Stomach (tissue), 19 donors: Measurements from ENCODE around the gene ZNF415. TPM values are rescaled to one million over a fixed set of nuclear protein-coding genes. Genes with fewer than 3 reads are reported as not detected.
A peak's percentile ranks its signal among the peaks of the same experiment; 100 is the strongest.

Experiments
- DNase-seq, 2 donors: peaks; one replicate each; pipeline versions ENCODE4 v3.0.0 to v3.0.0-alpha.2; 2013 to 2019
- H3K27ac ChIP-seq, 5 donors: fragments of 200-600 bp in 4 of 5; sonication (generic) in 4 of 5; one replicate each; pipeline ENCODE4 v1.5.1; 2013 to 2019; ENCODE audit warnings: mild to moderate bottlenecking in 1 of 5, moderate library complexity in 1 of 5
- H3K27me3 ChIP-seq, 3 donors: fragments of 200-600 bp; sonication (generic); one replicate each; pipeline ENCODE4 v1.5.1; 2017 to 2019; ENCODE audit warnings: mixed run types in 1 of 3
- H3K36me3 ChIP-seq, 4 donors: fragments of 200-600 bp; sonication (generic); 1 replicate in 3 of 4; 2 replicates in 1 of 4; pipeline ENCODE4 v1.5.1; 2016 to 2019
- H3K4me1 ChIP-seq, 4 donors: fragments of 200-600 bp; sonication (generic); one replicate each; pipeline ENCODE4 v1.5.1; 2016 to 2019
- H3K4me3 ChIP-seq, 4 donors: fragments of 200-600 bp; sonication (generic) in 3 of 4; one replicate each; pipeline ENCODE4 v1.5.1; 2016 to 2019; ENCODE audit warnings: mild to moderate bottlenecking in 1 of 4
- H3K9me3 ChIP-seq, 4 donors: fragments of 200-600 bp; sonication (generic); one replicate each; pipeline ENCODE4 v1.5.1; 2016 to 2019
- CTCF ChIP-seq, 7 experiments: fragments of 450-650 bp in 4 of 7; fragments of 200-600 bp in 3 of 7; sonication (generic) in 3 of 7; IDR thresholded peaks; one replicate each; pipeline ENCODE4 v1.5.1; 2016 to 2019; ENCODE audit warnings: antibody characterized with exemption in 7 of 7, control low read depth in 2 of 7, mild to moderate bottlenecking in 1 of 7
- EP300 ChIP-seq: sonication (generic); formaldehyde crosslinking; IDR thresholded peaks from one replicate; pipeline ENCODE4 v1.6.1; 2017; ENCODE audit warnings: antibody characterized with exemption
- POLR2A ChIP-seq, 4 donors: fragments of 450-650 bp; IDR thresholded peaks; one replicate each; pipeline ENCODE4 v1.6.1; 2016; ENCODE audit warnings: antibody characterized with exemption in 4 of 4, control low read depth in 2 of 4, mild to moderate bottlenecking in 1 of 4, moderate library complexity in 1 of 4
- POLR2AphosphoS5 ChIP-seq, 3 donors: sonication (generic); formaldehyde crosslinking; IDR thresholded peaks; one replicate each; pipeline ENCODE4 v1.6.1; 2016; ENCODE audit warnings: antibody characterized with exemption in 3 of 3
- WGBS, 5 donors: extraction: QIAGEN DNeasy Blood & Tissue Kit in 3 of 5; methylation state at CpG; one replicate each; pipeline versions ENCODE4 v1.1.5 to v1.1.7; 2013 to 2018; 5-methylcytosine and 5-hydroxymethylcytosine counted together
- intact Hi-C: fragments of 100-400 bp; cut with DNase I; formaldehyde crosslinking; loops from one replicate; pipeline ENCODE4 v1.15.1; 2023; ENCODE audit warnings: low total_unique reads
- long read RNA-seq, 10 donors: transcript quantifications; one replicate each; lab custom pipeline, GENCODE V29; 2026
- polyA plus RNA-seq, 3 donors: library from polyadenylated mRNA; stranded (reverse); fragments of 200-250 nt; gene quantifications; one replicate each; pipeline ENCODE4 v1.2.3, GENCODE V29; 2013
- total RNA-seq, 5 donors: library from RNA; depleted of rRNA; stranded (reverse); fragments of >200 nt; gene quantifications; one replicate each; pipeline versions ENCODE4 v1.1.0 to v1.2.3, GENCODE V29; 2014 to 2016
- donor health status: healthy with polysubstance abuse.
- donor health status: Bipolar disorder and iron deficiency.
- donor health status: healthy.

Gene ZNF415
- total RNA-seq (100 to 1,000 TPM in 1 of 5 donors, 10 to 100 TPM in 2, 1 to 10 TPM in 1, under 1 TPM in 1; 0.29 to 281 (median 15.2) TPM), polyA plus RNA-seq (10 to 100 TPM in 1 of 3 donors, 1 to 10 TPM in 2; 5.5 to 11.2 (median 6.5) TPM)
- long read RNA-seq, donor 1, partial matches to known transcripts, result 0 of 3 reads
- long read RNA-seq, donor 1, other reads (novel, unspliced or antisense), result 0 of 3 reads
- long read RNA-seq, donor 2, partial matches to known transcripts, result 0 of 3 reads
- long read RNA-seq, donor 2, other reads (novel, unspliced or antisense), result 0 of 3 reads
- long read RNA-seq, donor 3, result 0 reads
- long read RNA-seq, donor 4, result 0 reads
- long read RNA-seq, donor 5, partial matches to known transcripts, result 0 of 3 reads
- long read RNA-seq, donor 5, other reads (novel, unspliced or antisense), result 0 of 3 reads
- long read RNA-seq, donor 6, partial matches to known transcripts, result 0 of 4 reads
- long read RNA-seq, donor 6, other reads (novel, unspliced or antisense), result 0 of 4 reads
- long read RNA-seq, donor 7, result 0 reads
- long read RNA-seq, donor 8, partial matches to known transcripts, result 0 of 1 reads
- long read RNA-seq, donor 8, other reads (novel, unspliced or antisense), result 0 of 1 reads
- long read RNA-seq, donor 9, partial matches to known transcripts, result 0 of 6 reads
- long read RNA-seq, donor 9, other reads (novel, unspliced or antisense), result 0 of 6 reads
- long read RNA-seq, donor 10, partial matches to known transcripts, result 0 of 4 reads
- long read RNA-seq, donor 10, other reads (novel, unspliced or antisense), result 0 of 4 reads

- Histone ChIP-seq H3K27ac (peak within 1 kb of the TSS; percentile 72 to 79 (median 76)), H3K36me3 (peaks cover 0 to 5% (median 0%) of the 10 kb centered on the region in 4 donors), H3K4me3 (peak within 1 kb of the TSS; percentile 52 to 72 (median 60)), H3K9me3 (peaks cover 0 to 48% (median 25%) of the 10 kb centered on the region in 4 donors), H3K27me3 (no peaks in the 10 kb centered on the region), H3K4me1 (peaks cover 0 to 20% (median 9%) of the 10 kb centered on the region in 4 donors)
- intact Hi-C loops, result no loop called here
- TF ChIP-seq POLR2A (IDR thresholded peaks at IDR 0.05) (no peak), POLR2AphosphoS5 (IDR thresholded peaks at IDR 0.05) (peak in 2 of 3 donors; percentile 36 to 45), EP300 (no peak)
- DNase-seq, result peak; percentile 81 to 96
- WGBS, 5 donors, result 1 to 5% (median 2%) methylated on average over 42 to 51 of the region's 51 CpGs
These were observed at the start of gene ZNF415 for GRCh38 chr19:53132141-53132991. TSS of gene ZNF415 (minus strand) at chr19:53132910. CDS start at chr19:53122676, 10,234 bp downstream.

- intact Hi-C loops, result no loop called here
- Histone ChIP-seq H3K36me3 (peaks cover 0 to 70% (median 46%) of the 10 kb centered on the region in 4 donors), H3K9me3 (peaks cover 0 to 39% (median 19%) of the 10 kb centered on the region in 4 donors), H3K27ac (no peak overlapping the region), H3K4me3 (no peak overlapping the region), H3K27me3 (no peaks in the 10 kb centered on the region), H3K4me1 (no peaks in the 10 kb centered on the region)
- TF ChIP-seq CTCF (IDR thresholded peaks at IDR 0.05), result no peak
- no peak for TF ChIP-seq POLR2A (IDR thresholded peaks at IDR 0.05)
- no peak for TF ChIP-seq EP300
- no peak for TF ChIP-seq POLR2AphosphoS5 (IDR thresholded peaks at IDR 0.05)
- DNase-seq, result no peak
- 87 to 92% (median 89%) methylated on average over 10 of the region's 10 CpGs for WGBS, 5 donors
These were observed 49.5 kb upstream of the ZNF415 start for GRCh38 chr19:53182202-53182601.

GRCh38 chr19:53177986-53178385 lies 45.3 kb upstream of the ZNF415 start:
- no peaks in the 10 kb centered on the region for H3K27me3 ChIP-seq
- H3K27ac ChIP-seq, result no peak overlapping the region
- WGBS, 5 donors, result 86 to 92% (median 91%) methylated on average over 5 of the region's 5 CpGs
- intact Hi-C loops, result no loop called here
- peaks cover 0 to 74% (median 47%) of the 10 kb centered on the region in 4 donors for H3K36me3 ChIP-seq
- H3K4me3 ChIP-seq, result no peak overlapping the region
- DNase-seq, result no peak
- TF ChIP-seq EP300 (no peak), POLR2AphosphoS5 (IDR thresholded peaks at IDR 0.05) (no peak), CTCF (IDR thresholded peaks at IDR 0.05) (no peak), POLR2A (IDR thresholded peaks at IDR 0.05) (no peak)
- peaks cover 0 to 77% (median 36%) of the 10 kb centered on the region in 4 donors for H3K9me3 ChIP-seq
- no peaks in the 10 kb centered on the region for H3K4me1 ChIP-seq

GRCh38 chr19:53172889-53173288 lies 40.2 kb upstream of the ZNF415 start:
- 55 to 60% (median 56%) methylated on average over 4 of the region's 4 CpGs for WGBS, 5 donors
- Histone ChIP-seq H3K36me3 (peaks cover 0 to 39% (median 12%) of the 10 kb centered on the region in 4 donors), H3K4me1 (no peaks in the 10 kb centered on the region), H3K9me3 (peaks cover 0 to 81% (median 39%) of the 10 kb centered on the region in 4 donors), H3K4me3 (no peak overlapping the region), H3K27ac (no peak overlapping the region), H3K27me3 (no peaks in the 10 kb centered on the region)
- TF ChIP-seq POLR2AphosphoS5 (IDR thresholded peaks at IDR 0.05) (no peak), CTCF (IDR thresholded peaks at IDR 0.05) (no peak), EP300 (no peak), POLR2A (IDR thresholded peaks at IDR 0.05) (no peak)
- DNase-seq, result no peak
- intact Hi-C loops, result no loop called here
